ENCODE data around the gene FOXD1.

DNA sequence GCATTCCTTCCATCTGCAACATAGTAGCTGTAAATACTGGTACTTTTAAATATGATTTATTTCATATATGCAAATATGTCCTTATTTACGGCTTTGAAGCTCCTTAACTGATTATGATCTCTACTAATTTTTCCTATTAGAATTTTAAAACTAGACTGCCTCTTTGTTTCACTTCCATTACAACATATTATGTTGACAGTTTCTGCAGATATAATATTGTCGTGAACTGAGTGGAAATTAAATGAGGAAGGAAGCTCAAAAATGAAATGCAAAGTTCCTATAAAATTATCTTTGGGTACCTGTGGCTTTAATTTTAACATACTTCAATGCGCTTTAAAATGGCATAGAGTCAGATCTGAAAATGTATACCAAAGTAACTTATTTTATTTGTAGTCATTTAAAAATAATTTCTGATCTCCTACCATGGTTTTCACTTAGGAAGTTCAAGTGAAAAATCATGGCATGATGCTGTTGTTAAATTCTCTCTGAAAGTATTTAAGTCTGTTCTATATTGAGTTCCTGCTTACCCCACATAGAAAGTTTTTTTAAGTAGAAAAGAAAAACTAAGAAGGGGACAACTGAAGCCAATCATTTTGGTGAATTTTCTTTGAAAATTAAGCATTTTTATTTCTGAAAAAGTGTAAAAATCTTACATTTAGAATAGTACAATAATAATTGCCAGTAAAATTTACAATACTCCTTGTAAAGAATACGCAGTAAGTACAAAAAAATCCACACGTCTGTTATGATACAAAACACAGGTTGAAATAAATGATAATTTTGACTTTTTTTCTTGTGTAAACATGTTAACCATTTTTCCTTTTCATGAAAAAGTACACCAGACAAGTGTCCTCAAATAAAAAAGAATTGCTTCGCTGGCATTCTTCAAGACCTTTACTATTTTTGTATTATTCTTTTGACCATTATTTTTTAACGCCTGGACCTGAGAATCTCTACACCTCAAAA lies 2.6 kb downstream of the FOXD1 start:
- TF ChIP-seq, protein P1, sequence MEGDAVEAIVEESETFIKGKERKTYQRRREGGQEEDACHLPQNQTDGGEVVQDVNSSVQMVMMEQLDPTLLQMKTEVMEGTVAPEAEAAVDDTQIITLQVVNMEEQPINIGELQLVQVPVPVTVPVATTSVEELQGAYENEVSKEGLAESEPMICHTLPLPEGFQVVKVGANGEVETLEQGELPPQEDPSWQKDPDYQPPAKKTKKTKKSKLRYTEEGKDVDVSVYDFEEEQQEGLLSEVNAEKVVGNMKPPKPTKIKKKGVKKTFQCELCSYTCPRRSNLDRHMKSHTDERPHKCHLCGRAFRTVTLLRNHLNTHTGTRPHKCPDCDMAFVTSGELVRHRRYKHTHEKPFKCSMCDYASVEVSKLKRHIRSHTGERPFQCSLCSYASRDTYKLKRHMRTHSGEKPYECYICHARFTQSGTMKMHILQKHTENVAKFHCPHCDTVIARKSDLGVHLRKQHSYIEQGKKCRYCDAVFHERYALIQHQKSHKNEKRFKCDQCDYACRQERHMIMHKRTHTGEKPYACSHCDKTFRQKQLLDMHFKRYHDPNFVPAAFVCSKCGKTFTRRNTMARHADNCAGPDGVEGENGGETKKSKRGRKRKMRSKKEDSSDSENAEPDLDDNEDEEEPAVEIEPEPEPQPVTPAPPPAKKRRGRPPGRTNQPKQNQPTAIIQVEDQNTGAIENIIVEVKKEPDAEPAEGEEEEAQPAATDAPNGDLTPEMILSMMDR (IDR thresholded peaks at IDR 0.05), result no peak
- no peak for TF ChIP-seq POLR2A (IDR thresholded peaks at IDR 0.05)

Measured in body of pancreas (tissue), 4 donors.